Measurements from ENCODE around the gene HCCS.
"Not testable (repeated sequence)": the region's sequence is repeated elsewhere in the genome, so short reads cannot be mapped to it uniquely, and the experiment has no call there.

HCCS gene

GRCh38 chrX:11119313-11119943 is 8.3 kb downstream of the HCCS start:
- peaks cover 11% of the 10 kb centered on the region; the same call in 1 of the 2 replicates for H3K36me3 ChIP-seq (ENCODE audit: control insufficient read depth, insufficient read depth, low read length)
- H3K4me3 ChIP-seq (ENCODE audit: low read length) = no peak overlapping the region
- no peaks in the 10 kb centered on the region for H3K9me3 ChIP-seq (ENCODE audit: control insufficient read depth, insufficient read depth, low read length)
- DNase-seq (ENCODE audit: low read depth, low spot score) = no peak
- no peaks in the 10 kb centered on the region for H3K27me3 ChIP-seq (ENCODE audit: control insufficient read depth, insufficient read depth, low read length)
- no peak overlapping the region for H3K27ac ChIP-seq (ENCODE audit: low read length)
- WGBS (ENCODE audit: insufficient coverage, insufficient read length) = no CpG with 5 or more reads among the region's 8 CpGs
- no peaks in the 10 kb centered on the region for H3K4me1 ChIP-seq (ENCODE audit: control insufficient read depth, insufficient read depth, low read length)

- H3K36me3 ChIP-seq (ENCODE audit: control insufficient read depth, insufficient read depth, low read length); H3K27ac ChIP-seq (ENCODE audit: low read length); H3K9me3 ChIP-seq (ENCODE audit: control insufficient read depth, insufficient read depth, low read length); H3K27me3 ChIP-seq (ENCODE audit: control insufficient read depth, insufficient read depth, low read length); DNase-seq (ENCODE audit: low read depth, low spot score); H3K4me3 ChIP-seq (ENCODE audit: low read length); H3K4me1 ChIP-seq (ENCODE audit: control insufficient read depth, insufficient read depth, low read length): not testable (repeated sequence)
- WGBS (ENCODE audit: insufficient coverage, insufficient read length) = no CpG with 5 or more reads among the region's 6 CpGs
These were observed 12.0 kb downstream of the HCCS start for GRCh38 chrX:11123087-11123486.

GRCh38 chrX:11124112-11124511 is 13.0 kb downstream of the HCCS start:
- no peak overlapping the region for H3K27ac ChIP-seq (ENCODE audit: low read length)
- no peak for DNase-seq (ENCODE audit: low read depth, low spot score)
- H3K4me1 ChIP-seq (ENCODE audit: control insufficient read depth, insufficient read depth, low read length) = no peaks in the 10 kb centered on the region
- no peaks in the 10 kb centered on the region for H3K9me3 ChIP-seq (ENCODE audit: control insufficient read depth, insufficient read depth, low read length)
- no CpG with 5 or more reads among the region's 2 CpGs for WGBS (ENCODE audit: insufficient coverage, insufficient read length)
- peaks cover 5% of the 10 kb centered on the region; the same call in 1 of the 2 replicates for H3K36me3 ChIP-seq (ENCODE audit: control insufficient read depth, insufficient read depth, low read length)
- no peak overlapping the region for H3K4me3 ChIP-seq (ENCODE audit: low read length)
- no peaks in the 10 kb centered on the region for H3K27me3 ChIP-seq (ENCODE audit: control insufficient read depth, insufficient read depth, low read length)

GRCh38 chrX:11125060-11125459 is 13.9 kb downstream of the HCCS start:
- Histone ChIP-seq H3K27me3 (ENCODE audit: control insufficient read depth, insufficient read depth, low read length) (no peaks in the 10 kb centered on the region), H3K4me3 (ENCODE audit: low read length) (no peak overlapping the region), H3K9me3 (ENCODE audit: control insufficient read depth, insufficient read depth, low read length) (no peaks in the 10 kb centered on the region), H3K27ac (ENCODE audit: low read length) (no peak overlapping the region), H3K36me3 (ENCODE audit: control insufficient read depth, insufficient read depth, low read length) (peaks cover 5% of the 10 kb centered on the region; the same call in 1 of the 2 replicates), H3K4me1 (ENCODE audit: control insufficient read depth, insufficient read depth, low read length) (no peaks in the 10 kb centered on the region)
- WGBS (ENCODE audit: insufficient coverage, insufficient read length) = no CpG with 5 or more reads among the region's 5 CpGs
- DNase-seq (ENCODE audit: low read depth, low spot score) = no peak

- H3K9me3 ChIP-seq (ENCODE audit: control insufficient read depth, insufficient read depth, low read length) = no peaks in the 10 kb centered on the region
- H3K27ac ChIP-seq (ENCODE audit: low read length) = no peak overlapping the region
- no peak overlapping the region for H3K4me3 ChIP-seq (ENCODE audit: low read length)
- no peaks in the 10 kb centered on the region for H3K4me1 ChIP-seq (ENCODE audit: control insufficient read depth, insufficient read depth, low read length)
- no CpG with 5 or more reads among the region's 5 CpGs for WGBS (ENCODE audit: insufficient coverage, insufficient read length)
- no peaks in the 10 kb centered on the region for H3K27me3 ChIP-seq (ENCODE audit: control insufficient read depth, insufficient read depth, low read length)
- no peak for DNase-seq (ENCODE audit: low read depth, low spot score)
- no peaks in the 10 kb centered on the region for H3K36me3 ChIP-seq (ENCODE audit: control insufficient read depth, insufficient read depth, low read length)
These were observed 18.5 kb downstream of the HCCS start for GRCh38 chrX:11129534-11130105.

- Histone ChIP-seq H3K4me3 (ENCODE audit: low read length) (no peak overlapping the region), H3K27ac (ENCODE audit: low read length) (no peak overlapping the region), H3K9me3 (ENCODE audit: control insufficient read depth, insufficient read depth, low read length) (no peaks in the 10 kb centered on the region), H3K4me1 (ENCODE audit: control insufficient read depth, insufficient read depth, low read length) (no peaks in the 10 kb centered on the region), H3K36me3 (ENCODE audit: control insufficient read depth, insufficient read depth, low read length) (no peaks in the 10 kb centered on the region), H3K27me3 (ENCODE audit: control insufficient read depth, insufficient read depth, low read length) (no peaks in the 10 kb centered on the region)
- whole genome bisulfite sequencing (ENCODE audit: insufficient coverage, insufficient read length) = no CpG with 5 or more reads among the region's 3 CpGs
- no peak for DNase-seq (ENCODE audit: low read depth, low spot score)
These were observed 19.0 kb downstream of the HCCS start for GRCh38 chrX:11130136-11130535.

GRCh38 chrX:11131146-11131545 is 20.0 kb downstream of the HCCS start:
- H3K27me3 ChIP-seq (ENCODE audit: control insufficient read depth, insufficient read depth, low read length) = no peaks in the 10 kb centered on the region
- no peak for DNase-seq (ENCODE audit: low read depth, low spot score)
- H3K27ac ChIP-seq (ENCODE audit: low read length) = no peak overlapping the region
- no peaks in the 10 kb centered on the region for H3K4me1 ChIP-seq (ENCODE audit: control insufficient read depth, insufficient read depth, low read length)
- H3K36me3 ChIP-seq (ENCODE audit: control insufficient read depth, insufficient read depth, low read length) = no peaks in the 10 kb centered on the region
- H3K4me3 ChIP-seq (ENCODE audit: low read length) = no peak overlapping the region
- no peaks in the 10 kb centered on the region for H3K9me3 ChIP-seq (ENCODE audit: control insufficient read depth, insufficient read depth, low read length)

- no CpG with 5 or more reads among the region's 2 CpGs for WGBS (ENCODE audit: insufficient coverage, insufficient read length)
- DNase-seq (ENCODE audit: low read depth, low spot score) = no peak
- no peaks in the 10 kb centered on the region for H3K27me3 ChIP-seq (ENCODE audit: control insufficient read depth, insufficient read depth, low read length)
These were observed 24.5 kb downstream of the HCCS start for GRCh38 chrX:11135564-11136185.

GRCh38 chrX:11137543-11138139 is 26.5 kb downstream of the HCCS start:
- no peaks in the 10 kb centered on the region for H3K9me3 ChIP-seq (ENCODE audit: control insufficient read depth, insufficient read depth, low read length)
- no peak overlapping the region for H3K27ac ChIP-seq (ENCODE audit: low read length)
- no peaks in the 10 kb centered on the region for H3K36me3 ChIP-seq (ENCODE audit: control insufficient read depth, insufficient read depth, low read length)
- WGBS (ENCODE audit: insufficient coverage, insufficient read length) = no CpG with 5 or more reads among the region's 6 CpGs
- no peaks in the 10 kb centered on the region for H3K27me3 ChIP-seq (ENCODE audit: control insufficient read depth, insufficient read depth, low read length)
- no peak for DNase-seq (ENCODE audit: low read depth, low spot score)
- H3K4me3 ChIP-seq (ENCODE audit: low read length) = no peak overlapping the region
- H3K4me1 ChIP-seq (ENCODE audit: control insufficient read depth, insufficient read depth, low read length) = no peaks in the 10 kb centered on the region

More at GRCh38 chrX:11135564-11136185, 24.5 kb downstream of the HCCS start:
- Histone ChIP-seq H3K27ac (ENCODE audit: low read length) (no peak overlapping the region), H3K4me1 (ENCODE audit: control insufficient read depth, insufficient read depth, low read length) (no peaks in the 10 kb centered on the region), H3K9me3 (ENCODE audit: control insufficient read depth, insufficient read depth, low read length) (no peaks in the 10 kb centered on the region), H3K36me3 (ENCODE audit: control insufficient read depth, insufficient read depth, low read length) (no peaks in the 10 kb centered on the region), H3K4me3 (ENCODE audit: low read length) (no peak overlapping the region)

- no peak for DNase-seq (ENCODE audit: low read depth, low spot score)
- WGBS (ENCODE audit: insufficient coverage, insufficient read length) = no CpG with 5 or more reads among the region's 56 CpGs
- Histone ChIP-seq H3K4me3 (ENCODE audit: low read length) (no peak overlapping the region), H3K9me3 (ENCODE audit: control insufficient read depth, insufficient read depth, low read length) (no peaks in the 10 kb centered on the region), H3K27ac (ENCODE audit: low read length) (no peak overlapping the region), H3K27me3 (ENCODE audit: control insufficient read depth, insufficient read depth, low read length) (no peaks in the 10 kb centered on the region), H3K36me3 (ENCODE audit: control insufficient read depth, insufficient read depth, low read length) (no peaks in the 10 kb centered on the region), H3K4me1 (ENCODE audit: control insufficient read depth, insufficient read depth, low read length) (no peaks in the 10 kb centered on the region)
These were observed 27.6 kb downstream of the HCCS start for GRCh38 chrX:11138498-11139390.
